IgD-negative memory B cell (primary cell): ENCODE measurements around the gene HIVEP3. TPM values are rescaled to one million over a fixed set of nuclear protein-coding genes. Genes with fewer than 3 reads are reported as not detected.

Source experiments
- H3K27ac Mint-ChIP-seq, 3 donors: one replicate each; pipeline ENCODE4 v1.8.0; 2020 to 2022; ENCODE audit warnings: mild to moderate bottlenecking in 3 of 3, mixed read lengths in 3 of 3, moderate library complexity in 1 of 3
- H3K27me3 Mint-ChIP-seq: one replicate; pipeline ENCODE4 v1.8.0; 2021; ENCODE audit warnings: mixed read lengths
- H3K36me3 Mint-ChIP-seq: one replicate; pipeline ENCODE4 v1.8.0; 2020; ENCODE audit warnings: mild to moderate bottlenecking, mixed read lengths
- H3K4me1 Mint-ChIP-seq, 3 donors: one replicate each; pipeline ENCODE4 v1.8.0; 2020 to 2022; ENCODE audit warnings: mixed read lengths in 3 of 3, mild to moderate bottlenecking in 1 of 3
- H3K4me3 Mint-ChIP-seq, 4 donors: one replicate each; pipeline ENCODE4 v1.8.0; 2020 to 2022; ENCODE audit warnings: mild to moderate bottlenecking in 4 of 4, mixed read lengths in 4 of 4, moderate library complexity in 3 of 4
- H3K9me3 Mint-ChIP-seq, 3 donors: one replicate each; pipeline ENCODE4 v1.8.0; 2020 to 2021; ENCODE audit warnings: mixed read lengths in 3 of 3, mild to moderate bottlenecking in 1 of 3
- polyA plus RNA-seq: library from polyadenylated mRNA; unstranded; fragments of 300-500 nt; fragmentation: Illumina TruSeq; gene quantifications from one replicate; pipeline ENCODE4 v1.2.3, GENCODE V29; 2021

The HIVEP3 gene
- polyA plus RNA-seq, 1 donor from 2014 or later: 1.4 TPM

- peak overlapping the region in 1 of 3 donors; percentile 80 for H3K27ac Mint-ChIP-seq
- H3K4me1 Mint-ChIP-seq: peaks cover 6 to 15% (median 6%) of the 10 kb centered on the region in 3 donors
- H3K36me3 Mint-ChIP-seq: no peaks in the 10 kb centered on the region
- no peaks in the 10 kb centered on the region for H3K9me3 Mint-ChIP-seq
- H3K4me3 Mint-ChIP-seq: peak overlapping the region in 2 of 4 donors; percentile 87 to 93
- H3K27me3 Mint-ChIP-seq: no peaks in the 10 kb centered on the region
These were observed 26.4 kb downstream of the HIVEP3 start for GRCh38 chr1:41892301-41892781.

DNA sequence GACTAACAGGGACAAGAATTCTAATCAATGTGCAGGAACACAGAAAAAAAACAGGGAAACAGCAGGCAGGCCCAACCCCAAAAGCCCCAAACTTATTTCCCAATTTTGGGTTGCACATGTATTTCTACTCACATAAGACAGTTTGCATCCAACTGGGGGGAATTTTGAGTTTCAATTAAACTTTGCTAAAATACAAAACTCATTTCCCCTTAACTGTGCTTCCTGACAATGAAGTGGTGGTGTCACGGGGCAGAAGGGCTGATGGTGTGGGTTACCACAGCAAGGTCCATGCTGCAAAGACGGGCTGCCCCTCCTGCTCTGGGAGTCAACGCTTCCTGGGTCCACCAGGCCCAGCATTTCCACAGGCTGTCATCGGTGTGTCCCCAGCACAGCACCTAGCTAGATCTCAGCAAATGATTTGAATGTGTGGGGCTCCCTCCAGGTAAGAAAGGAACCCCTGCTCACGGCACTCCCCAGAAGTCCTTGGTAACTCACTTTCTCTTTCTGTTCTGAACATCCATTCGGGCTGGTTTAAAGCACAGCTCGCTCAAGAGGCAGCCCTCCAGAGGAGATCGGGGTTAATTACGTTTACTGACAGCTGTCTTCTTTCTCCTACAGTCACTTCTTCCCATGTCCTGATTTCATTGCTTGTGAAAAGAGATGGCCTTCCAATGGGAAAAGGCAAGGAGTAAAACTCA, 27.4 kb downstream of the HIVEP3 start:
- Mint-ChIP-seq H3K27me3 (no peaks in the 10 kb centered on the region), H3K4me1 (peaks cover 6 to 15% (median 6%) of the 10 kb centered on the region in 3 donors), H3K36me3 (no peaks in the 10 kb centered on the region), H3K27ac (peak overlapping the region; percentile 0 to 88 (median 80)), H3K9me3 (no peaks in the 10 kb centered on the region), H3K4me3 (peak overlapping the region; percentile 24 to 93 (median 84))

DNA sequence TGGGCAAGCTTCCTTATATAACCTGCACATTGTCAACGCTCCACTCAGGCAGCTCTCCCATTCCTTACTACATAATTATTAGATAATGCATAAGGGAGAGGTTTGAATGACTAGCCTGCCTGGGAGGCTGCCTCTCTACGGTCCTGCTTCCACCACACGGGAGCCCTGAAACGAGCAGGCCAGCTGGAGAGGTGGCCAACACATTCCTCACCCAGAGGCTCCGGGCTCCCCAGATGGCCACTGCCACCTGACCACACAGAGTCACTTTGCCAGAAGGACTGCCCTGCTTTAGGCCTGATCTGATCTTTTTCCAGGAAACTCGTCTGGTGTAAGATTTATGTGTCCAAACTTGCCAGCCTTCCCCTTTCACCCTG, 27.9 kb downstream of the HIVEP3 start:
- Mint-ChIP-seq H3K36me3 (no peaks in the 10 kb centered on the region), H3K27ac (peak overlapping the region in 2 of 3 donors; percentile 88 to 90), H3K27me3 (no peaks in the 10 kb centered on the region), H3K4me1 (peaks cover 6 to 15% (median 6%) of the 10 kb centered on the region in 3 donors), H3K9me3 (no peaks in the 10 kb centered on the region), H3K4me3 (peak overlapping the region in 3 of 4 donors; percentile 67 to 87 (median 80))

DNA sequence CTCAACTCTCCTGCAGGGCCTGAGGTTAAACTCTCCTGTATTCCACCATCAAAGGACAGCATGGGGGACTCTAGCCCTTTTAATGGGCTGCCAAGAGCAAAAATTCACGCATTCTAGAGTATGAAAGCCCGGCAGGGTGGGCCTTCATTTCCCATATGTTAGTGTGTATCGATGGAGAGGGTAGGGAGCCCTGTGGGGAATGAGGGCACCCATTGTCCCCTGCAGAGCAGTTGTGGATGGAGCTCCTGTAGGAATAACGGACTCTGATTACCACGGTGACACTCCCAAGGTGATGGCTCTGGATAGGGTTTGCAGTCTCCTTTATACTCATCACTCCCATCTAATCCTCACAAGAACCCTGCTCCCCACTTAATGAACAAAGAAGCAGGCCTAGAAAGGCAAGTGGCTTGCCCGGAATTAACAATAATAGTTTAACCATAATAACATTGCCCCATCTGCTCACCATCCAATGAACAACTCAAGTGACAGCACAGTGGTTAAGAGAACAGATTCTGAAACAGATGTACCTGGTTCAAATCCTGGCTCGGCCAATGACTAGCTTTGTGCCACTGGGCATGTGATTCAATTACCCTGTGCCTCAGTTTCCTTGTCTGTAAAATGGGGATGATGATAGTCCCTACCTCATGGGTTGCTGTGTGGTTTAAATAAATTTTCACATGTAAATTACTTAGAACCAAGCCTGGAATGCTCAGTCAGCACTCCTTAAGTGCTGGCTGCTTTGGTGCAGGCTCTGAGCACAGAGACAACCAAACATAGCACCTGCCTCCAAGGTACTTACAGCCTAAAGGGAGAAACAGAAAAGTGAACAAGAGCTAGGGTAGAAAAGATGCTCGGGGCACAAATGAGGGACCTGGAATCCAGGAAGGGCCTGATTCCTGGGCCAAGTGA, 29.0 kb downstream of the HIVEP3 start:
- no peaks in the 10 kb centered on the region for H3K27me3 Mint-ChIP-seq
- H3K9me3 Mint-ChIP-seq: no peaks in the 10 kb centered on the region
- no peaks in the 10 kb centered on the region for H3K36me3 Mint-ChIP-seq
- H3K4me3 Mint-ChIP-seq: peak overlapping the region in 1 of 4 donors; percentile 67
- peak overlapping the region in 1 of 3 donors; percentile 90 for H3K27ac Mint-ChIP-seq
- H3K4me1 Mint-ChIP-seq: peaks cover 4 to 15% (median 6%) of the 10 kb centered on the region in 3 donors

DNA sequence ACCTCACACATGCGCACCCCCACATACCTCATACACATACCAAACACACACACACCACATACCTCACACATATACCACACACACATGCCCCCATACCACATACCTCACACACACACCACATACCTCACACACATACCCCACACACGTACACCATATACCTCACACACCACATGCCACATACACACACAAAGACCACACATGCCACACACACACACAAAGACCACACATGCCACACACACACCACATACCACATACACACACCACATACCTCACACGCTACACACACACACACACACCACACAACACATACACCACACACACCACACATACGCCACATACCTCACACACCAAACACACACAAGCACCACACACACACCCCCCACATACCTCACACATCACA, 30.0 kb downstream of the HIVEP3 start:
- no peaks in the 10 kb centered on the region for H3K27me3 Mint-ChIP-seq
- no peaks in the 10 kb centered on the region for H3K36me3 Mint-ChIP-seq
- H3K4me3 Mint-ChIP-seq: no peak overlapping the region
- H3K4me1 Mint-ChIP-seq: peaks cover 4 to 15% (median 6%) of the 10 kb centered on the region in 3 donors
- no peak overlapping the region for H3K27ac Mint-ChIP-seq
- H3K9me3 Mint-ChIP-seq: no peaks in the 10 kb centered on the region

- H3K9me3 Mint-ChIP-seq: no peaks in the 10 kb centered on the region
- H3K36me3 Mint-ChIP-seq: no peaks in the 10 kb centered on the region
- H3K27ac Mint-ChIP-seq: peak overlapping the region in 1 of 3 donors; percentile 0
- no peak overlapping the region for H3K4me3 Mint-ChIP-seq
- H3K4me1 Mint-ChIP-seq: peaks cover 4 to 17% (median 6%) of the 10 kb centered on the region in 3 donors
- H3K27me3 Mint-ChIP-seq: no peaks in the 10 kb centered on the region
These were observed 31.4 kb downstream of the HIVEP3 start for GRCh38 chr1:41887365-41887764.

DNA sequence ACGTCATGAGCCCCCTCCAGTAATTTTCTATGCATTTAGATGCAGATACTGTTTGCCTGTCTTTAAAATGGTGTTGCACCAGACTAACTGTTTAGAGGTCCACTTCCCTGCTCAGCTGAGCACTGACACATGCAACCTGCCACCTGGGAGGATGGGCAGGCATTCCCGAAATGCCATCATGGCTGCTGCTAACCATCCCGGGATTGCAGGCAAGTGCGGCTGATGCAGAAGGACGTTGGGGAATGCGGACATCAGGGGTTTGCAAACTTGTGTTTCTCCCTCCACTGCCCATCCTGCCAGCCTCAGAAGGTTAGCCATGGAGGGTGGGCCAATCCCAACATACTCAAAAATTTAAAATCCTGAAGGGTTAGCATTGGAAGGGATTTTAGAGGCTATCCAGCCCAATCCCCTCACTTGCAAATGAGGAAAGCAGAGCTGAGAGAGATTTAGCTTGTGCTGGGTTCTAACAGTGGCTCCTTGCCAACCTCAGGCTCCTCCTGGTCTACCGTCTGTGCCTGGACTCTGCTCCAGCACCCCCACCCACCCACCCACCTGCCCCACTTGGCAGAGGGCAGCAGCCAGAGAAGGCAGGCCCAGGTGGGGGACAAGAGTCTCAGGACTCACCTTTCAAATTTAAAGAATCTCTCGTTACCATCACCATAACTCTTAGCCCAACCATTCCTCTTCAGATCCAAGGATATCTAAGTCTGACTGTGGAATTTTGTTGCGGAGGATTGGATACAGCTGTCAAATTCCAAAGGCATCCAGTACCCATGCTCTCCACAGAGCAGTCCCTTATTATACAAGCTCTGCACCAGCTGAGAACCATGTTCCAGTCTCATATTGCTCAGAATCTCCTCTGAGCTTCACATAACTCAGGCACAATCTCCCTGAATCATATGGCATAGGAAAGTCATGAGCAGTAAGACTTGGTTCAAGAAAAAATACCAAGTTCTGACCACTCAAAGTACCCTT, 34.2 kb downstream of the HIVEP3 start:
- peak overlapping the region in 1 of 3 donors; percentile 47 for H3K27ac Mint-ChIP-seq
- H3K9me3 Mint-ChIP-seq: no peaks in the 10 kb centered on the region
- no peaks in the 10 kb centered on the region for H3K27me3 Mint-ChIP-seq
- H3K4me1 Mint-ChIP-seq: peaks cover 0 to 7% (median 5%) of the 10 kb centered on the region in 3 donors
- H3K4me3 Mint-ChIP-seq: no peak overlapping the region
- H3K36me3 Mint-ChIP-seq: no peaks in the 10 kb centered on the region

GRCh38 chr1:41883507-41883906, 35.2 kb downstream of the HIVEP3 start:
- no peaks in the 10 kb centered on the region for H3K27me3 Mint-ChIP-seq
- H3K27ac Mint-ChIP-seq: no peak overlapping the region
- no peak overlapping the region for H3K4me3 Mint-ChIP-seq
- no peaks in the 10 kb centered on the region for H3K36me3 Mint-ChIP-seq
- peaks cover 0 to 7% (median 5%) of the 10 kb centered on the region in 3 donors for H3K4me1 Mint-ChIP-seq
- no peaks in the 10 kb centered on the region for H3K9me3 Mint-ChIP-seq

- H3K4me3 Mint-ChIP-seq: peak overlapping the region in 1 of 4 donors; percentile 60
- H3K9me3 Mint-ChIP-seq: no peaks in the 10 kb centered on the region
- no peaks in the 10 kb centered on the region for H3K36me3 Mint-ChIP-seq
- H3K4me1 Mint-ChIP-seq: peaks cover 0 to 7% (median 5%) of the 10 kb centered on the region in 3 donors
- H3K27me3 Mint-ChIP-seq: no peaks in the 10 kb centered on the region
- H3K27ac Mint-ChIP-seq: no peak overlapping the region
These were observed 36.2 kb downstream of the HIVEP3 start for GRCh38 chr1:41882486-41882885.

DNA sequence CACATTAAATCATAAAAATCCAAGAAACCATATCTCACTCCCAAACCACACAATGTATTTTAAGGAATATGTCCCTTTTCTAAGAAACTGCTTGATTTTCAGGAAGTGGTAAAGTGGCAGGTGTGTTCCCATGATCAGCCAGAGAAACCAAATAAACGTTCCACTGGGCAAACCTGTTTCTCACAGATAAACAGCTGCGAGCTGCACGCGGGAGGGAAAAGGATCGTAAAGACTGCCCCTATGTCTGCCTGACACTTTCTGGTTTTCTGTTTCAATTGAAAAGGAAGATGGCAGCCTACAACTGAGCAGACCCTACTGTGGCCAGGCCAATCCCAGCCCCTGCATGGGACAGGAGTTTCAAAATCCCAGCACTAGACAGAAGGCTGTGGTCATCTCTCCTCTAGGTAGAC, 36.6 kb downstream of the HIVEP3 start:
- H3K4me1 Mint-ChIP-seq: peaks cover 0 to 7% (median 5%) of the 10 kb centered on the region in 3 donors
- no peaks in the 10 kb centered on the region for H3K27me3 Mint-ChIP-seq
- H3K36me3 Mint-ChIP-seq: no peaks in the 10 kb centered on the region
- H3K27ac Mint-ChIP-seq: no peak overlapping the region
- H3K4me3 Mint-ChIP-seq: no peak overlapping the region
- H3K9me3 Mint-ChIP-seq: no peaks in the 10 kb centered on the region

GRCh38 chr1:41880950-41881885, 37.5 kb downstream of the HIVEP3 start:
- peaks cover 0 to 7% (median 5%) of the 10 kb centered on the region in 3 donors for H3K4me1 Mint-ChIP-seq
- H3K9me3 Mint-ChIP-seq: no peaks in the 10 kb centered on the region
- H3K27ac Mint-ChIP-seq: no peak overlapping the region
- no peaks in the 10 kb centered on the region for H3K27me3 Mint-ChIP-seq
- no peak overlapping the region for H3K4me3 Mint-ChIP-seq
- H3K36me3 Mint-ChIP-seq: no peaks in the 10 kb centered on the region

DNA sequence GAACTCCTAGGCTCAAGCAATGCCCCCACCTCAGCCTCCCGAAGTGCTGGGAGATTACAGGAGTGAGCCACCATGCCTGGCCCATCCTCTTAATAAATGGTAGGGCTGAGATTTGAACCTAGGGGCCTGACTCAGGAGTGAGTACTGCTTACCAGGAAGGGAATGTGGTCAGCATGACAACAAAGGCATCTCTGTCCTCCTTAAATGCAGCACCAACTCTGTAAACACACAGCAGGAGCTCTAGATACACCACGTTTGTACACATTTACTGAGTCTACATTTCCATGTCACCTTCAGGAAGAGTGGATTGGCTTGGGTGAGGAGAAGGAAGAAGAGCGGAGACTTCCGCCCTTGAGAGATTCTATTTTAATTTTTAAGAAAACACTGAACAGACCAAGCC, 38.5 kb downstream of the HIVEP3 start:
- H3K27me3 Mint-ChIP-seq: no peaks in the 10 kb centered on the region
- H3K4me3 Mint-ChIP-seq: no peak overlapping the region
- H3K9me3 Mint-ChIP-seq: no peaks in the 10 kb centered on the region
- peaks cover 0 to 7% (median 5%) of the 10 kb centered on the region in 3 donors for H3K4me1 Mint-ChIP-seq
- H3K36me3 Mint-ChIP-seq: no peaks in the 10 kb centered on the region
- H3K27ac Mint-ChIP-seq: no peak overlapping the region

DNA sequence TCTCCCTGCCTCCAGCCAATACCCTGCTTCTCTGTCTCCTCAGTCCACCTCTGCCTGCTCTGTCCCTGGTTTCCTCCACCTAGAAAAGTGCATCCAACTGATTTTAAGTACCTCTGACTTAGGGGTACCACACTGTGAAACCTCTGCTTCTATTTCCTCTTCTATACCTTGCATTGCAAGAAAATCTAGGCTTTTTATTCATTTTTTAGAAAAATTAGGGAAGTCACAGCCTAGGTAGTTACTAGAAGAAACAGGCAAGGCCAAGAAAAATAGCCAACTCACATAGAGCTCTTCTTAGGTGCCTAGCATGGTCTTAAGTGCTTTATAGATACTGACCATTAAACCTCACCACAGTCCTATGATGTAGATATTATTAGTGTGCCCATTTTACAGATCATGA, 39.1 kb downstream of the HIVEP3 start:
- Mint-ChIP-seq H3K4me3 (no peak overlapping the region), H3K27me3 (no peaks in the 10 kb centered on the region), H3K36me3 (no peaks in the 10 kb centered on the region), H3K27ac (no peak overlapping the region), H3K4me1 (peaks cover 0 to 7% (median 5%) of the 10 kb centered on the region in 3 donors), H3K9me3 (no peaks in the 10 kb centered on the region)
